Neuronal stem cell (in vitro differentiated cells): Measurements from ENCODE around the gene TOR1AIP1.

Experiments
- DNase-seq: peaks from one replicate; pipeline ENCODE4 v3.0.0-alpha.2; 2013; ENCODE audit warnings: low spot score
- H2AFZ ChIP-seq: one replicate; pipeline ENCODE4 v1.6.1; 2013; ENCODE audit warnings: mild to moderate bottlenecking, low read length, inconsistent platforms
- H2AK5ac ChIP-seq: 2 replicates; pipeline ENCODE4 v1.6.1; 2013; ENCODE audit warnings: low read depth, mild to moderate bottlenecking, inconsistent platforms, low read length, moderate library complexity, mixed read lengths
- H2BK120ac ChIP-seq: 2 replicates; pipeline ENCODE4 v1.6.1; 2013; ENCODE audit warnings: low read depth, mild to moderate bottlenecking, inconsistent platforms, low read length, moderate library complexity, mixed read lengths
- H2BK12ac ChIP-seq: one replicate; pipeline ENCODE4 v1.6.1; 2013; ENCODE audit warnings: low read length, inconsistent platforms
- H2BK15ac ChIP-seq: 2 replicates; pipeline ENCODE4 v1.6.1; 2013; ENCODE audit warnings: mild to moderate bottlenecking, low read length, inconsistent platforms, mixed read lengths
- H2BK5ac ChIP-seq: one replicate; pipeline ENCODE4 v1.6.1; 2013; ENCODE audit warnings: inconsistent platforms, mild to moderate bottlenecking, low read length, moderate library complexity
- H3K14ac ChIP-seq: one replicate; pipeline ENCODE4 v1.6.1; 2013; ENCODE audit warnings: low read length, inconsistent platforms
- H3K18ac ChIP-seq: 2 replicates; pipeline ENCODE4 v1.6.1; 2013; ENCODE audit warnings: low read length, inconsistent platforms
- H3K23ac ChIP-seq: 2 replicates; pipeline ENCODE4 v1.6.1; 2013; ENCODE audit warnings: low read depth, mild to moderate bottlenecking, mixed read lengths, low read length, inconsistent platforms; ENCODE audit not compliant: poor library complexity
- H3K27ac ChIP-seq: replicated peaks from 3 replicates; pipeline ENCODE4 v1.5.1; 2013; ENCODE audit warnings: low read length, inconsistent platforms
- H3K27me3 ChIP-seq, 3 experiments: 2 replicates each; pipeline ENCODE4 v1.6.1; 2013; ENCODE audit warnings: low read length in 3 of 3, mild to moderate bottlenecking in 2 of 3, inconsistent platforms in 1 of 3, low read depth in 1 of 3, mixed read lengths in 1 of 3, moderate library complexity in 1 of 3; ENCODE audit not compliant: control insufficient read depth in 3 of 3, insufficient read depth in 3 of 3
- H3K36me3 ChIP-seq, 2 donors: replicated peaks in 1 of 2; 2 replicates each; pipeline ENCODE4 v1.6.1; 2013; ENCODE audit warnings: low read length in 2 of 2; ENCODE audit not compliant: control insufficient read depth in 2 of 2, insufficient read depth in 2 of 2
- H3K4ac ChIP-seq: 2 replicates; pipeline ENCODE4 v1.6.1; 2013; ENCODE audit warnings: inconsistent platforms, mild to moderate bottlenecking, low read length, moderate library complexity
- H3K4me1 ChIP-seq, 2 donors: 1 replicate in 1 of 2; 2 replicates in 1 of 2; pipeline ENCODE4 v1.6.1; 2013; ENCODE audit warnings: low read length in 2 of 2, low read depth in 1 of 2; ENCODE audit not compliant: control insufficient read depth in 2 of 2, insufficient read depth in 1 of 2
- H3K4me2 ChIP-seq: one replicate; pipeline ENCODE4 v1.6.1; 2013; ENCODE audit warnings: mild to moderate bottlenecking, low read length, inconsistent platforms; ENCODE audit not compliant: insufficient read depth, poor library complexity, severe bottlenecking
- H3K4me3 ChIP-seq, 2 donors: 2 replicates each; pipeline ENCODE4 v1.5.1; 2013; ENCODE audit warnings: low read length in 2 of 2, mild to moderate bottlenecking in 2 of 2, inconsistent platforms in 1 of 2, moderate library complexity in 1 of 2
- H3K79me1 ChIP-seq: one replicate; pipeline ENCODE4 v1.6.1; 2013; ENCODE audit warnings: low read depth, mild to moderate bottlenecking, inconsistent platforms, low read length, moderate library complexity
- H3K9ac ChIP-seq: one replicate; pipeline ENCODE4 v1.6.1; 2013; ENCODE audit warnings: mild to moderate bottlenecking, low read depth, low read length, inconsistent platforms; ENCODE audit not compliant: poor library complexity
- H3K9me3 ChIP-seq, 2 donors: replicated peaks in 1 of 2; 2 replicates each; pipeline versions ENCODE3 to v1.6.1; 2013; ENCODE audit warnings: low read length in 2 of 2, mild to moderate bottlenecking in 2 of 2, inconsistent platforms in 1 of 2, low read depth in 1 of 2, mixed read lengths in 1 of 2, moderate library complexity in 1 of 2; ENCODE audit not compliant: control insufficient read depth in 2 of 2, insufficient read depth in 1 of 2
- H4K8ac ChIP-seq: one replicate; pipeline ENCODE4 v1.6.1; 2013; ENCODE audit warnings: low read depth, mild to moderate bottlenecking, inconsistent platforms, low read length, moderate library complexity
- H4K91ac ChIP-seq: one replicate; pipeline ENCODE4 v1.6.1; 2013; ENCODE audit warnings: low read length, low read depth, mild to moderate bottlenecking, inconsistent platforms; ENCODE audit not compliant: poor library complexity
- WGBS, 2 donors: extraction: QIAGEN DNeasy Blood & Tissue Kit; methylation state at CpG; one replicate each; pipeline ENCODE4 v1.1.7; 2013; ENCODE audit warnings: missing lambda C conversion rate in 2 of 2, mixed read lengths in 1 of 2; ENCODE audit not compliant: insufficient read length in 2 of 2, insufficient replicate concordance in 1 of 2; ENCODE audit errors: extremely low coverage in 2 of 2; 5-methylcytosine and 5-hydroxymethylcytosine counted together

Gene TOR1AIP1

GRCh38 chr1:179889589-179889988 is 7.5 kb downstream of the TOR1AIP1 start:
- Histone ChIP-seq H4K8ac (no peak overlapping the region), H3K14ac (no peak overlapping the region)
- no peak for DNase-seq

GRCh38 chr1:179910934-179911333 is 28.8 kb downstream of the TOR1AIP1 start:
- H3K9me3 ChIP-seq, result no peaks in the 10 kb centered on the region
- H4K91ac ChIP-seq, result no peak overlapping the region
- H2AK5ac ChIP-seq, result no peak overlapping the region
- H3K36me3 ChIP-seq, result peaks cover 0 to 54% of the 10 kb centered on the region in 2 donors
- H3K79me1 ChIP-seq, result no peaks in the 10 kb centered on the region
- no peak overlapping the region for H3K9ac ChIP-seq
- no peak for DNase-seq
- no peak overlapping the region for H3K4ac ChIP-seq
- no peak overlapping the region for H2AFZ ChIP-seq
- H3K14ac ChIP-seq, result no peak overlapping the region
- no peak overlapping the region for H2BK120ac ChIP-seq
- H3K4me1 ChIP-seq, result no peaks in the 10 kb centered on the region
- H4K8ac ChIP-seq, result no peak overlapping the region
- no peak overlapping the region for H3K4me3 ChIP-seq
- H2BK5ac ChIP-seq, result no peak overlapping the region
- no peak overlapping the region for H3K23ac ChIP-seq
- no CpG with 5 or more reads among the region's 1 CpG for WGBS, 2 donors
- H2BK15ac ChIP-seq, result no peak overlapping the region
- no peak overlapping the region for H3K4me2 ChIP-seq
- no peak overlapping the region for H3K18ac ChIP-seq
- H3K27me3 ChIP-seq, result no peaks in the 10 kb centered on the region
- H2BK12ac ChIP-seq, result no peak overlapping the region
- H3K27ac ChIP-seq, result no peak overlapping the region

More at GRCh38 chr1:179889589-179889988, 7.5 kb downstream of the TOR1AIP1 start:
- Histone ChIP-seq H2BK120ac (no peak overlapping the region), H4K91ac (no peak overlapping the region), H3K4me3 (no peak overlapping the region), H3K27ac (no peak overlapping the region), H3K4ac (no peak overlapping the region), H2AFZ (no peak overlapping the region), H3K36me3 (peaks cover 8 to 60% of the 10 kb centered on the region in 2 donors), H3K9ac (no peak overlapping the region), H3K4me1 (no peaks in the 10 kb centered on the region), H3K79me1 (no peaks in the 10 kb centered on the region), H3K4me2 (no peak overlapping the region), H2BK5ac (no peak overlapping the region), H3K23ac (no peak overlapping the region), H2BK15ac (no peak overlapping the region), H3K18ac (no peak overlapping the region), H2AK5ac (no peak overlapping the region), H3K9me3 (no peaks in the 10 kb centered on the region), H3K27me3 (no peaks in the 10 kb centered on the region), H2BK12ac (no peak overlapping the region)
- no CpG with 5 or more reads among the region's 4 CpGs for WGBS, 2 donors

- Histone ChIP-seq H3K23ac (no peak overlapping the region), H3K79me1 (no peaks in the 10 kb centered on the region), H4K91ac (no peak overlapping the region), H4K8ac (no peak overlapping the region), H2BK5ac (no peak overlapping the region), H3K14ac (no peak overlapping the region), H3K4ac (no peak overlapping the region), H3K27ac (no peak overlapping the region), H2BK12ac (no peak overlapping the region), H2AFZ (no peak overlapping the region), H3K4me2 (no peak overlapping the region), H3K36me3 (peaks cover 0 to 61% of the 10 kb centered on the region in 2 donors), H2BK15ac (no peak overlapping the region), H3K27me3 (no peaks in the 10 kb centered on the region), H3K4me1 (no peaks in the 10 kb centered on the region), H3K9me3 (no peaks in the 10 kb centered on the region), H3K9ac (no peak overlapping the region), H3K18ac (no peak overlapping the region), H2BK120ac (no peak overlapping the region), H3K4me3 (no peak overlapping the region), H2AK5ac (no peak overlapping the region)
- WGBS, 2 donors, result no CpG with 5 or more reads among the region's 3 CpGs
- DNase-seq, result no peak
Measured at GRCh38 chr1:179911812-179912211, 29.7 kb downstream of the TOR1AIP1 start.

GRCh38 chr1:179917601-179918429 is 35.7 kb downstream of the TOR1AIP1 start:
- Histone ChIP-seq H3K23ac (no peak overlapping the region), H3K79me1 (no peaks in the 10 kb centered on the region), H3K27ac (no peak overlapping the region), H3K18ac (no peak overlapping the region), H3K4me1 (peaks cover 4 to 7% of the 10 kb centered on the region in 2 donors), H3K4ac (no peak overlapping the region), H4K8ac (no peak overlapping the region), H2BK12ac (no peak overlapping the region), H4K91ac (no peak overlapping the region), H3K9me3 (peaks cover 0 to 4% of the 10 kb centered on the region in 2 donors), H3K9ac (no peak overlapping the region), H2BK15ac (no peak overlapping the region), H3K27me3 (no peaks in the 10 kb centered on the region), H2AK5ac (no peak overlapping the region), H2AFZ (no peak overlapping the region), H3K4me2 (no peak overlapping the region), H2BK120ac (no peak overlapping the region), H3K14ac (no peak overlapping the region), H2BK5ac (no peak overlapping the region), H3K36me3 (peaks cover 3 to 64% of the 10 kb centered on the region in 2 donors), H3K4me3 (no peak overlapping the region)
- WGBS, 2 donors, result no CpG with 5 or more reads among the region's 10 CpGs
- no peak for DNase-seq
